Hepatocyte (in vitro differentiated cells): ENCODE results near the gene SNX9.

Experiments used
- CTCF ChIP-seq: fragments of 200-600 bp; sonication (generic); IDR thresholded peaks from 2 replicates; pipeline ENCODE4 v1.5.1; 2016; ENCODE audit warnings: antibody characterized with exemption, mild to moderate bottlenecking; ENCODE audit not compliant: poor library complexity
- EZH2 ChIP-seq: fragments of 200-600 bp; sonication (generic); IDR thresholded peaks from 2 replicates; pipeline ENCODE4 v1.6.1; 2016; ENCODE audit warnings: antibody characterized with exemption, mild to moderate bottlenecking, borderline replicate concordance

DNA sequence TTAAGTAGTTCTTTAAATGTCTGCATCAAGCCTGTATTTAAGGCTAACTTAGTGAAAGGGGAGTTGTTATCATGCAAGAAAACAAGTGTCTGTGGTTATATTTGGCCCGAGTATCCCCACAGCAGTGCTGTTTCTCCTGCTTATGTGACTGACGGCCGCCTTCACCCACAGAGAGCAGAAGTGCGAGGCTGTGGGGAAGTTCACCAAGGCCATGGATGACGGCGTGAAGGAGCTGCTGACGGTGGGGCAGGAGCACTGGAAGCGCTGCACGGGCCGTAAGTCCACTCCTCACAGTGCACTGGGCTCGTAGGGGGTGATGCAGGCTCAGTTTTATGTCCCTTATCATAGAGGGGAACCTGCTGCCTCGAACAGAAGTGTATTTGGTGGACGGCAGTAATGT, 105.4 kb downstream of the SNX9 start:
- TF ChIP-seq EZH2 (no peak), CTCF (no peak)
